ENCODE results near the gene EMC7. TPM values are rescaled to one million over a fixed set of nuclear protein-coding genes. Genes with fewer than 3 reads are reported as not detected.

Gene EMC7
- total and polyA plus RNA-seq, 10 of the 15 experiments (the other 5 are each of a cell fraction or from before 2014, with no cell fraction given), result 16.5 to 88.9 (median 45.0) TPM

- peak; percentile 64 for TF ChIP-seq ZNF687 (IDR thresholded peaks at IDR 0.05)
- TF ChIP-seq, protein P1, sequence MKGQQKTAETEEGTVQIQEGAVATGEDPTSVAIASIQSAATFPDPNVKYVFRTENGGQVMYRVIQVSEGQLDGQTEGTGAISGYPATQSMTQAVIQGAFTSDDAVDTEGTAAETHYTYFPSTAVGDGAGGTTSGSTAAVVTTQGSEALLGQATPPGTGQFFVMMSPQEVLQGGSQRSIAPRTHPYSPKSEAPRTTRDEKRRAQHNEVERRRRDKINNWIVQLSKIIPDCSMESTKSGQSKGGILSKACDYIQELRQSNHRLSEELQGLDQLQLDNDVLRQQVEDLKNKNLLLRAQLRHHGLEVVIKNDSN (IDR thresholded peaks at IDR 0.05; ENCODE audit: borderline replicate concordance, extremely low read length, insufficient read depth, low read depth, low read length), result peak; percentile 41
- no peak for TF ChIP-seq KAT2A (conservative IDR thresholded peaks at IDR 0.05; ENCODE audit: control insufficient read depth, low read depth, low read length)
- TF ChIP-seq, protein P2, sequence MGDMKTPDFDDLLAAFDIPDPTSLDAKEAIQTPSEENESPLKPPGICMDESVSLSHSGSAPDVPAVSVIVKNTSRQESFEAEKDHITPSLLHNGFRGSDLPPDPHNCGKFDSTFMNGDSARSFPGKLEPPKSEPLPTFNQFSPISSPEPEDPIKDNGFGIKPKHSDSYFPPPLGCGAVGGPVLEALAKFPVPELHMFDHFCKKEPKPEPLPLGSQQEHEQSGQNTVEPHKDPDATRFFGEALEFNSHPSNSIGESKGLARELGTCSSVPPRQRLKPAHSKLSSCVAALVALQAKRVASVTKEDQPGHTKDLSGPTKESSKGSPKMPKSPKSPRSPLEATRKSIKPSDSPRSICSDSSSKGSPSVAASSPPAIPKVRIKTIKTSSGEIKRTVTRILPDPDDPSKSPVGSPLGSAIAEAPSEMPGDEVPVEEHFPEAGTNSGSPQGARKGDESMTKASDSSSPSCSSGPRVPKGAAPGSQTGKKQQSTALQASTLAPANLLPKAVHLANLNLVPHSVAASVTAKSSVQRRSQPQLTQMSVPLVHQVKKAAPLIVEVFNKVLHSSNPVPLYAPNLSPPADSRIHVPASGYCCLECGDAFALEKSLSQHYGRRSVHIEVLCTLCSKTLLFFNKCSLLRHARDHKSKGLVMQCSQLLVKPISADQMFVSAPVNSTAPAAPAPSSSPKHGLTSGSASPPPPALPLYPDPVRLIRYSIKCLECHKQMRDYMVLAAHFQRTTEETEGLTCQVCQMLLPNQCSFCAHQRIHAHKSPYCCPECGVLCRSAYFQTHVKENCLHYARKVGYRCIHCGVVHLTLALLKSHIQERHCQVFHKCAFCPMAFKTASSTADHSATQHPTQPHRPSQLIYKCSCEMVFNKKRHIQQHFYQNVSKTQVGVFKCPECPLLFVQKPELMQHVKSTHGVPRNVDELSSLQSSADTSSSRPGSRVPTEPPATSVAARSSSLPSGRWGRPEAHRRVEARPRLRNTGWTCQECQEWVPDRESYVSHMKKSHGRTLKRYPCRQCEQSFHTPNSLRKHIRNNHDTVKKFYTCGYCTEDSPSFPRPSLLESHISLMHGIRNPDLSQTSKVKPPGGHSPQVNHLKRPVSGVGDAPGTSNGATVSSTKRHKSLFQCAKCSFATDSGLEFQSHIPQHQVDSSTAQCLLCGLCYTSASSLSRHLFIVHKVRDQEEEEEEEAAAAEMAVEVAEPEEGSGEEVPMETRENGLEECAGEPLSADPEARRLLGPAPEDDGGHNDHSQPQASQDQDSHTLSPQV (IDR thresholded peaks at IDR 0.05), result 0 out of 2 replicates have a peak, but pooled peaks have one; percentile 28
- TF ChIP-seq NBN (IDR thresholded peaks at IDR 0.05), result peak; percentile 67
- TF ChIP-seq HCFC1 (IDR thresholded peaks at IDR 0.05; ENCODE audit: low read length), result no peak
- peak; percentile 35 for TF ChIP-seq RUNX3 (IDR thresholded peaks at IDR 0.05; ENCODE audit: low read length)
- 0 out of 2 replicates have a peak, but pooled peaks have one; percentile 76 for TF ChIP-seq RBBP5 (conservative IDR thresholded peaks at IDR 0.05)
- 0 out of 2 replicates have a peak, but pooled peaks have one; percentile 36 for TF ChIP-seq NR2F1 (conservative IDR thresholded peaks at IDR 0.05)
- no peak for TF ChIP-seq ZNF24 (IDR thresholded peaks at IDR 0.05)
- TF ChIP-seq, protein P3, sequence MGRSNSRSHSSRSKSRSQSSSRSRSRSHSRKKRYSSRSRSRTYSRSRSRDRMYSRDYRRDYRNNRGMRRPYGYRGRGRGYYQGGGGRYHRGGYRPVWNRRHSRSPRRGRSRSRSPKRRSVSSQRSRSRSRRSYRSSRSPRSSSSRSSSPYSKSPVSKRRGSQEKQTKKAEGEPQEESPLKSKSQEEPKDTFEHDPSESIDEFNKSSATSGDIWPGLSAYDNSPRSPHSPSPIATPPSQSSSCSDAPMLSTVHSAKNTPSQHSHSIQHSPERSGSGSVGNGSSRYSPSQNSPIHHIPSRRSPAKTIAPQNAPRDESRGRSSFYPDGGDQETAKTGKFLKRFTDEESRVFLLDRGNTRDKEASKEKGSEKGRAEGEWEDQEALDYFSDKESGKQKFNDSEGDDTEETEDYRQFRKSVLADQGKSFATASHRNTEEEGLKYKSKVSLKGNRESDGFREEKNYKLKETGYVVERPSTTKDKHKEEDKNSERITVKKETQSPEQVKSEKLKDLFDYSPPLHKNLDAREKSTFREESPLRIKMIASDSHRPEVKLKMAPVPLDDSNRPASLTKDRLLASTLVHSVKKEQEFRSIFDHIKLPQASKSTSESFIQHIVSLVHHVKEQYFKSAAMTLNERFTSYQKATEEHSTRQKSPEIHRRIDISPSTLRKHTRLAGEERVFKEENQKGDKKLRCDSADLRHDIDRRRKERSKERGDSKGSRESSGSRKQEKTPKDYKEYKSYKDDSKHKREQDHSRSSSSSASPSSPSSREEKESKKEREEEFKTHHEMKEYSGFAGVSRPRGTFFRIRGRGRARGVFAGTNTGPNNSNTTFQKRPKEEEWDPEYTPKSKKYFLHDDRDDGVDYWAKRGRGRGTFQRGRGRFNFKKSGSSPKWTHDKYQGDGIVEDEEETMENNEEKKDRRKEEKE (IDR thresholded peaks at IDR 0.05), result no peak
- peak; percentile 77 for TF ChIP-seq TCF3 (IDR thresholded peaks at IDR 0.05; ENCODE audit: borderline replicate concordance, insufficient read depth, low read depth, low read length)
- TF ChIP-seq POU2F2 (IDR thresholded peaks at IDR 0.05; ENCODE audit: borderline replicate concordance, low read depth, low read length), result peak; percentile 63; the same call in 1 of the 3 replicates
- peak; percentile 75 for TF ChIP-seq SMAD5 (IDR thresholded peaks at IDR 0.05; ENCODE audit: low read depth)
- TF ChIP-seq LARP7 (IDR thresholded peaks at IDR 0.05), result no peak
- TF ChIP-seq KDM1A (IDR thresholded peaks at IDR 0.05; ENCODE audit: borderline replicate concordance), result no peak
- TF ChIP-seq SIN3A (IDR thresholded peaks at IDR 0.05; ENCODE audit: low read depth, low read length), result 0 out of 2 replicates have a peak, but pooled peaks have one; percentile 29
- TF ChIP-seq YY1 (IDR thresholded peaks at IDR 0.05; ENCODE audit: low read depth, low read length), result no peak
These were observed 63.4 kb downstream of the EMC7 start (continued) for GRCh38 chr15:34038023-34038870.
